GM18520 (cell line): ENCODE data around the gene CD2BP2.

Experiments
- ATAC-seq: cut with Tn5 transposase; IDR thresholded peaks from one replicate; pipeline ENCODE4 v1.9.1; 2021; ENCODE audit not compliant: unreplicated experiment

CD2BP2 gene

GRCh38 chr16:30361180-30361579 lies 6.1 kb upstream of the CD2BP2 start:
- ATAC-seq = no peak

GRCh38 chr16:30359871-30360170 lies 4.7 kb upstream of the CD2BP2 start:
- ATAC-seq = no peak

GRCh38 chr16:30358990-30359870 lies 4.1 kb upstream of the CD2BP2 start:
- no peak for ATAC-seq

- ATAC-seq = no peak
Observed at GRCh38 chr16:30358577-30358936, 3.4 kb upstream of the CD2BP2 start.

- no peak for ATAC-seq
Observed at GRCh38 chr16:30357715-30358576, 2.8 kb upstream of the CD2BP2 start.

- ATAC-seq = no peak
Observed at GRCh38 chr16:30357085-30357714, 2.1 kb upstream of the CD2BP2 start.

GRCh38 chr16:30356401-30357084 lies 1.4 kb upstream of the CD2BP2 start:
- no peak for ATAC-seq

- ATAC-seq = no peak
Observed at GRCh38 chr16:30355954-30356308, 823 bp upstream of the CD2BP2 start.

GRCh38 chr16:30354423-30355143 lies 525 bp downstream of the CD2BP2 start:
- no peak for ATAC-seq

- no peak for ATAC-seq
Observed at GRCh38 chr16:30353438-30354129, 1.5 kb downstream of the CD2BP2 start.

- no peak for ATAC-seq
Observed at GRCh38 chr16:30352488-30353401, 2.4 kb downstream of the CD2BP2 start.

GRCh38 chr16:30351586-30352419 lies 3.3 kb downstream of the CD2BP2 start:
- no peak for ATAC-seq

- no peak for ATAC-seq
Observed at GRCh38 chr16:30351001-30351441, 4.1 kb downstream of the CD2BP2 start.

- ATAC-seq = peak; percentile 40
Observed at GRCh38 chr16:30350134-30350871, 4.8 kb downstream of the CD2BP2 start.

- ATAC-seq = no peak
Observed at GRCh38 chr16:30349675-30350074, 5.4 kb downstream of the CD2BP2 start.

- no peak for ATAC-seq
Observed at GRCh38 chr16:30348929-30349328, 6.2 kb downstream of the CD2BP2 start.

- ATAC-seq = no peak
Observed at GRCh38 chr16:30348113-30348512, 7.0 kb downstream of the CD2BP2 start.
